Psoas muscle (tissue), 8 donors: ENCODE data around the gene ZBTB7C. TPM values are rescaled to one million over a fixed set of nuclear protein-coding genes. Genes with fewer than 3 reads are reported as not detected.
A peak's percentile ranks its signal among the peaks of the same experiment; 100 is the strongest.

ENCODE experiments used
- ATAC-seq, 4 donors: fragments of 200-7000 bp; cut with Tn5 transposase; one replicate each; pipeline ENCODE4 v1.9.1; 2020; ENCODE audit warnings: moderate library complexity in 3 of 4, mild to moderate bottlenecking in 2 of 4
- DNase-seq, 2 donors: peaks; one replicate each; pipeline ENCODE4 v3.0.0-alpha.2; 2020
- H3K27ac ChIP-seq: fragments of 200-600 bp; one replicate; pipeline ENCODE4 v1.8.0; 2022
- H3K27me3 ChIP-seq, 3 donors: fragments of 200-600 bp in 1 of 3; one replicate each; pipeline versions ENCODE4 v1.6.1 to v1.8.0; 2013 to 2022; ENCODE audit warnings: low read length in 2 of 3, mild to moderate bottlenecking in 2 of 3, moderate library complexity in 1 of 3; ENCODE audit not compliant: insufficient read depth in 3 of 3
- H3K36me3 ChIP-seq, 2 donors: fragments of 200-600 bp in 1 of 2; one replicate each; pipeline versions ENCODE4 v1.6.1 to v1.8.0; 2013 to 2022; ENCODE audit warnings: low read depth in 1 of 2, mild to moderate bottlenecking in 1 of 2, moderate library complexity in 1 of 2; ENCODE audit not compliant: insufficient read depth in 1 of 2
- H3K4me1 ChIP-seq: fragments of 200-600 bp; one replicate; pipeline ENCODE4 v1.8.0; 2022
- H3K4me3 ChIP-seq: fragments of 200-600 bp; one replicate; pipeline ENCODE4 v1.8.0; 2022; ENCODE audit warnings: mild to moderate bottlenecking
- H3K9me3 ChIP-seq: fragments of 200-600 bp; one replicate; pipeline ENCODE4 v1.8.0; 2022
- WGBS, 3 donors: extraction: QIAGEN DNeasy Blood & Tissue Kit; methylation state at CpG; one replicate each; pipeline versions ENCODE4 v1.1.6 to v1.1.7; 2013; 5-methylcytosine and 5-hydroxymethylcytosine counted together
- intact Hi-C, 2 donors: fragments of 100-400 bp; cut with DNase I; formaldehyde crosslinking; loops; one replicate each; pipeline versions ENCODE4 v1.11.0 to v1.14.2; 2022
- polyA plus RNA-seq, 3 donors: library from polyadenylated mRNA; stranded (reverse); fragments of 200-250 nt; gene quantifications; one replicate each; pipeline ENCODE4 v1.2.3, GENCODE V29; 2013
- total RNA-seq, 4 donors: library from RNA; stranded (reverse); fragmentation: NEBNext Ultra II Directional in 2 of 4; extraction: Animal tissue kit (Norgen Biotek cat#: 25700) in 2 of 4; gene quantifications; one replicate each; pipeline versions ENCODE4 v1.2.1 to v1.2.4, GENCODE V29; 2021 to 2023
- TF ChIP-seq, protein P1 (sequence below): fragments of 200-600 bp; IDR thresholded peaks from one replicate; pipeline ENCODE4 v1.8.0; 2022; ENCODE audit warnings: antibody characterized with exemption
- donor health status: healthy with polysubstance abuse.
- donor health status: DM: no; HTN: no; CAD: no; lungs with moderate emphysema.
- donor health status: Bipolar disorder and iron deficiency.
- donor health status: healthy.
- donor health status: DM: yes; HTN: yes; CAD: no.
- donor health status: DM: no; HTN: no; CAD: no.
- donor health status: DM: no; HTN: no; CAD: no.
- donor health status: DM: yes; HTN: yes; CAD: no.

The ZBTB7C gene
- total and polyA plus RNA-seq, 7 donors = 0.34 to 2.9 (median 0.78) TPM

DNA sequence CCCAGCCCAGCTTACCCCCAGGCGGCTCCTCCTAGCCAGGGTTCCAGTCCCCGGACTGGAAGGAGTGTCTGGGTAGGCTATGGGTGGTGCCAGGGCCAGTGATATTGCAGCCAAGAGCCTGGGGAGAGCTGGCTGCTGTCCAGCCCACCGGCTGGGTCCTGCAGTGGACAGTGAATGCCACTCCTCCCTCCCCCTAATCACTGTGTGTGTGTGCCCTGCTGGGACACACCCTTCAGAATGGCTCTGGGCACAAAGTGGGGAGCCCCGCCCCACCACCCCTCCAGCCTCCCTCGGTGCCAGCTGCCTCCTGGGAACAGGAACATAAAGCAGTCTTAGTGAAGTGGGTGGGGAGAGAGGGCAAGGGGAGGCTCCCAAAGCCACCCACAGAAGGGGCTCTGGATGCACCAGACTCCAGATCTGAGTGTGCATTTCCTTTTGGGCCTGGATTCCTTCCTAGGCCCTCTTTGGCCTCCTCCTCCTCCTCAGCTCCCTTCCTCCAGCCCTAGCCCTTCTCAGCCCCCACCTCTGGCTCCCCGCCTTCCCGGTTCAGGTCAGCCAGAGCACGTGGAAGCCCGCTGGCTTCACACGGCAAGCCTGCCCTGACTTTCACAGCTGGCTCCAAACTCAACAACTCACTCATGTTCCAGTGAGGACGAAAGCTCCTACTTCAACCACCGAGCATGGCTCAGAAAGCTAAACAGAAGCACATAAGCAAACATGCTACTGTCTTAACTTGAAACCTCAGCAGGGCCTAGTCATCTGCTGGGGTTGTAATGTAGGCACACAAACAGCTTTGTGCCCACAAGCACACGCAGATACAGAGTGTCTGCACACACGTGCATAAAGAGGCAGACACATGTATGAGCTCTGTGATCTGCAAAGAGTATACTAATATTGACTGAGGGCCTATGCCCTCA lies 269.5 kb downstream of the ZBTB7C start:
- no peaks in the 10 kb centered on the region for H3K36me3 ChIP-seq
- intact Hi-C loops = no loop called here
- ATAC-seq (peak; percentile 29 to 55 (median 40)), DNase-seq (no peak)
- peaks cover 13% of the 10 kb centered on the region for H3K4me1 ChIP-seq
- H3K27ac ChIP-seq = no peak overlapping the region
- H3K4me3 ChIP-seq = no peak overlapping the region
- 34 to 41% (median 40%) methylated on average over 14 of the region's 14 CpGs for whole genome bisulfite sequencing, 3 donors
- H3K9me3 ChIP-seq = no peaks in the 10 kb centered on the region
- TF ChIP-seq, protein P1, sequence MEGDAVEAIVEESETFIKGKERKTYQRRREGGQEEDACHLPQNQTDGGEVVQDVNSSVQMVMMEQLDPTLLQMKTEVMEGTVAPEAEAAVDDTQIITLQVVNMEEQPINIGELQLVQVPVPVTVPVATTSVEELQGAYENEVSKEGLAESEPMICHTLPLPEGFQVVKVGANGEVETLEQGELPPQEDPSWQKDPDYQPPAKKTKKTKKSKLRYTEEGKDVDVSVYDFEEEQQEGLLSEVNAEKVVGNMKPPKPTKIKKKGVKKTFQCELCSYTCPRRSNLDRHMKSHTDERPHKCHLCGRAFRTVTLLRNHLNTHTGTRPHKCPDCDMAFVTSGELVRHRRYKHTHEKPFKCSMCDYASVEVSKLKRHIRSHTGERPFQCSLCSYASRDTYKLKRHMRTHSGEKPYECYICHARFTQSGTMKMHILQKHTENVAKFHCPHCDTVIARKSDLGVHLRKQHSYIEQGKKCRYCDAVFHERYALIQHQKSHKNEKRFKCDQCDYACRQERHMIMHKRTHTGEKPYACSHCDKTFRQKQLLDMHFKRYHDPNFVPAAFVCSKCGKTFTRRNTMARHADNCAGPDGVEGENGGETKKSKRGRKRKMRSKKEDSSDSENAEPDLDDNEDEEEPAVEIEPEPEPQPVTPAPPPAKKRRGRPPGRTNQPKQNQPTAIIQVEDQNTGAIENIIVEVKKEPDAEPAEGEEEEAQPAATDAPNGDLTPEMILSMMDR = no peak
- H3K27me3 ChIP-seq = peaks cover 0 to 15% (median 0%) of the 10 kb centered on the region in 3 donors

DNA sequence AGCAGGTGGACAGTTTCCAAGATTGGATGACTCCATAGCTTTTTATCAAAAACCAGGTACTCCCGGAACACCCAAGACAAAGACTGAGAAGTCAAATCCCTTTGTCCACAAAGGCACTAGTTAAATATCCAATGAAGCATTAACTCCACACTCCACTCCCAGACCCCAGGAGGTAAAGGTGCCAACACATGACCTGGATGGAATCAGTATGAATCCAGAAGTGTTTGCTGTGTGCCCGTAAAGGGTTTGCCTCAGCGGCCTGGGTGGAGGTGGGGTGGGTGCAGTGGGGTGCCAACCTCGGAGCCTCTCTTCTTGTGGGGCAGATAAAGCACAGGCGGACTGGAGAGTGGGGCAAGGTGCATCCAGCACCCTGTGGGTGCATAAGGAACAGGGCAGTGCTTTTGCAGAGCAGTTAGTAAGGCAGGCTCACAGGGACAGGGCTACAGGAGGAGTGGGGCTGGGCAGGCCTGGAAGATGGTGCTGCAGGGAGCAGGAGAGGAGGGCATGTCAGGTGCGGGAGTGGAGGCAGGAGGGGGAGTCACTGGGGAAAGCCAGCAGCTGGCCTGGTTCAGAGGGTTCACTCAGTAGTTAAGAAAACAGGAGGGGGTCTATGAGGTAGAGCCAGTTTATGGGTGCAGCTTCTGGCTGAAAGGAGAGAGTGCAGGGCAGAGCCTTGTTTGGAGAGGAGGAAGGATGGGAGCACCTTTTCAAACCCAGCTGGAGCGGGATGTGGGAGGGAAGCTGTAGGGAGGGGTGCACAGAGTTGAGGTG lies 270.3 kb downstream of the ZBTB7C start:
- DNase-seq = no peak
- Histone ChIP-seq H3K4me1 (peaks cover 13% of the 10 kb centered on the region), H3K27ac (no peak overlapping the region), H3K9me3 (no peaks in the 10 kb centered on the region), H3K4me3 (no peak overlapping the region), H3K36me3 (no peaks in the 10 kb centered on the region), H3K27me3 (peaks cover 0 to 15% (median 0%) of the 10 kb centered on the region in 3 donors)
- intact Hi-C loops = no loop called here
- TF ChIP-seq, protein P1 = no peak
- 87 to 95% (median 88%) methylated on average over 7 of the region's 7 CpGs for WGBS, 3 donors
- peak in 1 of 4 donors; percentile 3 for ATAC-seq

DNA sequence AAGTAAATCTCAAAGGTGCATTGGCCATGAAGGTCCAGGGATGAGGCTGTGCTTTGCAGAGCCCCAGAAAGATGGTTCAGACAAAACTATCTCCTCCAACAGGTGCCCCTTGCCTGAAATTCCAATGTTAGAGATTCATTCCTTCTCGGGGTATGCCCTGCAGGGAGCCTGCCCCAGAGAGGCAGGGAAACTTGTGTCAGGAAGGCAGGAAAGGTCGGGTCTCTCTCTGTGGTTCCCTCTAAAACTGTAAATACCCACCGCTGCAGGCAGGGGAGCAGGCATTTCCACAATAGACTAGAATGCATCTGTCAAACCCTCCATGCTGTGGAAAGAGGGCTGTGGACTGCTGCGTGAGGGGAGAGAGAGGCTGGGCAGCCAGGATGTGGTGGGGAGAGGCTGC lies 271.0 kb downstream of the ZBTB7C start:
- Histone ChIP-seq H3K4me1 (peaks cover 13% of the 10 kb centered on the region), H3K36me3 (no peaks in the 10 kb centered on the region), H3K27me3 (peaks cover 0 to 15% (median 0%) of the 10 kb centered on the region in 3 donors), H3K9me3 (no peaks in the 10 kb centered on the region), H3K4me3 (no peak overlapping the region), H3K27ac (no peak overlapping the region)
- TF ChIP-seq, protein P1 = no peak
- ATAC-seq (no peak), DNase-seq (no peak)
- 83 to 84% (median 84%) methylated on average over 4 of the region's 4 CpGs for WGBS, 3 donors
- intact Hi-C loops = no loop called here

DNA sequence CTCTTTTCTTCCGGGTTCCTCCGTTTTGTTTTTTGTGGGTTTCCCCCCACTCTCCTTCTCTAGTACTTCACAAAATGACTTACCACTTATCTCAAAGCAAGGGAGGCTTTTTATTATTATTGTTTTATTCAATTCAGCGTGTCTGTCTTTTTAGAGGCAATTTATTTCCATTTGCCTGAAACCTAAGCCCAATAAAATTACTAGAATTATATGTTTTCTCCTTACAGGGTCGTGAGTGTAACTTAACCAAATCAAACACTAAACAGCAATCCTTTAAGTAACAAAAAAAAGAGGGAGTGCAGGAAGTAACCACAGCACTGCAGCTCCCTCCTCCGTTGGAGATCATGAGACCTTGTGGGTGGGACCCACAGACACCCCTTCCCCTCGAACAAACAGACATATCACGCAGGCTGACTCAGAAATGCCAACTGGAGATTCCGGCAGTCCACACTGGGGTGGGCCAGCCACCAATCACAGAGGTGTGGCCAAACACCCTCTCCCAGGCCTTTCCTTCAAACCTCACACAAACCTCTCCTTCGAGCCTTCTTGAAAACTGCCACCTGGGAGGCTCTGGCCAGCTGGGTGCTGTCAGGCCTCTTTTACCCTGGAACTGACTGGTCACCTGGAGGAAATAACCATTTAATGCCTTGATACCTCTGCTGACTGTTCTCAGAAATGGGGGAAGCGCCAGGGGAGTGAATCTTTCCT lies 271.7 kb downstream of the ZBTB7C start:
- DNase-seq (no peak), ATAC-seq (no peak)
- peaks cover 13% of the 10 kb centered on the region for H3K4me1 ChIP-seq
- peak overlapping the region; percentile 76 for H3K4me3 ChIP-seq
- peaks cover 0 to 15% (median 0%) of the 10 kb centered on the region in 3 donors for H3K27me3 ChIP-seq
- WGBS, 3 donors = 76 to 81% (median 78%) methylated on average over 10 of the region's 10 CpGs
- TF ChIP-seq, protein P1 = no peak
- intact Hi-C loops = no loop called here
- H3K36me3 ChIP-seq = no peaks in the 10 kb centered on the region
- H3K9me3 ChIP-seq = no peaks in the 10 kb centered on the region
- H3K27ac ChIP-seq = no peak overlapping the region
